IPS-NIHi11 (cell line): Measurements from ENCODE around the gene SHFL.

Experiments
- DNase-seq: peaks from one replicate; pipeline ENCODE4 v3.0.0; 2012; ENCODE audit warnings: mixed read lengths, low spot score

SHFL gene

DNA sequence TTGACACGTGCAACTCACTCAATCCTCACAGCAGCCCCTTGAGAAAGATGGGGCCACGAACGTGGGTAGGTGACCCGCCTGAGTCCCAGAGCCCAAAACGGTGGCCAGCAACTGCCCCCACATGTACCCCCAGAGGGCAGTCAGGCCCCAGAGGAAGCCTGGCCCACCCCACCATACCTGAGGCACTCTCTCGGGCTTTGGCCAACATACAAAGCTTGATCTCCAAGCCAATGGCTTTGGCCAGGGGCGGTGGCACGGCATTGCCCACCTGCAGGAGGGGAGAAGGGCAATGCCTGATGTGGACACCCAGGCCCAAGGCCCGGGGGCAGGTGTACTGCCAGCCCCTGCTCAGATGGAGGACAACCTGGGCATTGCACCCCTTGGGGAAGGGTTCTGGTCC, 47.9 kb downstream of the SHFL start:
- no peak for DNase-seq

- no peak for DNase-seq
These were observed 49.6 kb downstream of the SHFL start for GRCh38 chr19:10135551-10136334.

DNA sequence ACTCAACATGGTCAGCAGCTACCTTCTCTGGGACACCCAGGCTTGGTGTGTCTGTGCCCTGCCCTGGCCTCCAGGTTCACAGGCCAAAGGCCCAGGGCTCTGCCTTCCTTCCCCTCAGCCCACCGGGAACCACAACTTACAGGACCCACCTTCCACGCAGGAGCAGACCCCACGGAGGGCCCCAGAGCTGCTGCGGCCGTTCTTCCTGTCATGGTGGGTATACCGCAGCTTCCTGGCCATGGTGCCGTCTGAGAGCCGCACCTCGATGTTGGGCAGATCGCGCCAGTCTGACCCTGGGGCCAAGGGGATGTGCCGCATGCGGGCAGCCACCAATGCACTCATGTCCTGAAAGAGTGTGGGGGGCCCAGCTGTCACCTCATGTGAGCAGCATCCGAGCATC, 50.8 kb downstream of the SHFL start:
- DNase-seq, result no peak

DNA sequence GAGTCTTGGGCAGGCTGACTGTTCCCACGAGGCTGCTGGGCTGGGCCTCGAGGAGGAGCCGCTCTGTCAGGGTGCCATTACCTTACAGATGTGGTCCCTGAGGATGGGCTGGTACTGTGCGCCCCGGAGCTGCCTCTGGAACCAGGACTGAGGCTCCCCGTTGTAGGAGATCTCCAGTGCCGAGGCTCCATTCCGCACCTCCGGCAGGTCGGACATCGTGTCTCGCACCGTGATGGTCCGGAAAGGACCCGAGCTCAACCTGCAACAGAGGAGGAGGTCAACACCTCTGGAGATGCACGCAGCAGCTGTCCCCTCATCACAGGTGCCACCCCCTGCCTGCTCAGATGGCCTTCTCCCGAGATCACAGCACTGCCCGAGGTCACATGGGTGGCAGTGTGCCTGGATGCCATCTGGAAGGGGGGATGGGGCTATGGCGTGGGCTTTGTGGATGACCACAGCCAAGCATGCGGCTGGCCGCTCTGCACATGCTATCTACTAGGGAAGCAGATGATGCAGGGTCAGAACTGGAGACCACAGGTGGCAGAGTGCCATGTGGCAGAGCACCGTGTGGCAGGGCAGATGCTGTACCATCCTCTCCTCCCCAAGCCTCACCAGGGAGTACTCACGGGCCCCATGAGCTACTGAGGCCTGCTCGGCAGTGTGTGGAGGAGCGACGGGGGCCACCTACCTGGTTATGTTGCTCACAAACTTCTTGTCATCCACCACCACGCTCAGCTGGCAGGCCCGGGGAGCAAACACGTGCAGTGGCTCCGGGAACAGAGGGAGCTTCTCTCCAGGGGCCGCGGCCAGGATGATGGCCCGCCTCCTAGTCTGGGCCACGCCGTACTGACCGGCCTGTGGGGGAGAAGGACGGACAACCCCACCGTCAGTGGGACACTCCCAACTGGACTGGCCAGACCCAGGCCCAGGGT, 51.9 kb downstream of the SHFL start:
- DNase-seq, result no peak

DNA sequence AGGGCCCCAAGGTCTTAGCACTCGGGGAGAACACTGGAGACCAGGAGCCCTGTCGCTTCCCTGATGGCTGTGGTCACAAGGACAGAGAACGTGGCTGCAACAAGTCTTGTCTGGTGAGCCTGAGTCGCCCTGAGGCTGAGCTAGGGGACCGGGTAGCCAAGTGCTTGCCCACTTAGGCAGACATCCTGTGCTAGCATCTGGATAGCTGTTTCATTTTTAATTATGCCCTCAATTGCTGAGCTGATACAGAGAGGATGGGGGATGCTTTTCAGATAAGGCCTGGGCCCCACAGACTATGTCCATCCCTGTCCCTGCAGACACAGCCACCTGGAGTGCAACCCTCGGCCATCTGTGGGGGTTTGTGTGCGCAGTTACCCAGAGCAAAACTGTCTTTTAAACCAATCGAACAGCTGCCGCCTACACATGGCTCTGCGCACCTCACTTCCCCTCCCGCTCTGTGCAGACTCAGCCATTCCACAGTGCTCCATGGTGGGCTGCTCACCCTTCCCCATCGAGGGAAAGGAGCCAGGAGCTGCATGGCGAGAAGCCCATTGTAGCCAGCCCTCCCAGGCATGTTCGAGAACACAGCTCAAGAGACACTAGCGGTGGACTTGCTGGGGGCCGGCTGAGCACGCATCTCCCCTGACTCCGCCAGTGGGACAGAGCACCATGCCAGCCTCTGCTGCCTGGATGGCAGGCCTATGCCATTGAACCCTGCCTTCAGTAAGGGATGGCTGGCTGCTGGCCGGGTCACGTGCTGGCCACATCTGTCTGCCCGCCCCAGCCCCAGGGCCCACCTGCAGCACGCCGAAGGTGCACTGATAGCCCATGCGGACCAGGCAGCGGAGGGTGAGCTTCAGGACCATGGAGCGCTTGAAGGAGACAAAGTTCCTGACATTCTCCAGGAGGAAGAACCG, 53.0 kb downstream of the SHFL start:
- no peak for DNase-seq

DNA sequence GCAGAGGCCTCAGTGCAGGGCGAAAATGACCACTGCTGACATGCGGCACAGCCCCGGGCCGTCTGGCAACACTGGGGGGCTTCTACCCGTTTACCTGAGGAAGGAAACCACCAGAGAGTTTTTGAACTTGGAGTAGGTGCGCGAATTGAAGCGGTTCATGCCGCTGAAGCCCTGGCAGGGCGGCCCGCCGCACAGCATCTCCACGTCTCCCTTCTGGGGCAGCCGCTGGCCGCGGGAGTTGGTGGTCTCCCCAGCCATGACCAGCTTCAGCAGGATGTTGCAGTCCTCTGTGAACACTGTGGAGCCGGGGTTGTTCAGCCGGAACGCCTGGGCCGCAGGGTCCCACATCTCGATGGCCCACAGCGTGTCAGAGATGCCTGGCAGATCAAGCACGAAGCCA, 53.8 kb downstream of the SHFL start:
- no peak for DNase-seq

GRCh38 chr19:10141479-10141878, 55.4 kb downstream of the SHFL start:
- no peak for DNase-seq

- no peak for DNase-seq
These were observed 55.9 kb downstream of the SHFL start for GRCh38 chr19:10141973-10142372.
